ENCODE results near the gene PNPLA2. TPM values are rescaled to one million over a fixed set of nuclear protein-coding genes. Genes with fewer than 3 reads are reported as not detected.

The PNPLA2 gene
- total RNA-seq, 3 donors from 2014 or later (not counting 1 experiment from before 2014, with no cell fraction given): 184 to 218 (median 201) TPM

- TF ChIP-seq, protein P1, sequence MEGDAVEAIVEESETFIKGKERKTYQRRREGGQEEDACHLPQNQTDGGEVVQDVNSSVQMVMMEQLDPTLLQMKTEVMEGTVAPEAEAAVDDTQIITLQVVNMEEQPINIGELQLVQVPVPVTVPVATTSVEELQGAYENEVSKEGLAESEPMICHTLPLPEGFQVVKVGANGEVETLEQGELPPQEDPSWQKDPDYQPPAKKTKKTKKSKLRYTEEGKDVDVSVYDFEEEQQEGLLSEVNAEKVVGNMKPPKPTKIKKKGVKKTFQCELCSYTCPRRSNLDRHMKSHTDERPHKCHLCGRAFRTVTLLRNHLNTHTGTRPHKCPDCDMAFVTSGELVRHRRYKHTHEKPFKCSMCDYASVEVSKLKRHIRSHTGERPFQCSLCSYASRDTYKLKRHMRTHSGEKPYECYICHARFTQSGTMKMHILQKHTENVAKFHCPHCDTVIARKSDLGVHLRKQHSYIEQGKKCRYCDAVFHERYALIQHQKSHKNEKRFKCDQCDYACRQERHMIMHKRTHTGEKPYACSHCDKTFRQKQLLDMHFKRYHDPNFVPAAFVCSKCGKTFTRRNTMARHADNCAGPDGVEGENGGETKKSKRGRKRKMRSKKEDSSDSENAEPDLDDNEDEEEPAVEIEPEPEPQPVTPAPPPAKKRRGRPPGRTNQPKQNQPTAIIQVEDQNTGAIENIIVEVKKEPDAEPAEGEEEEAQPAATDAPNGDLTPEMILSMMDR (IDR thresholded peaks at IDR 0.05): no peak
- intact Hi-C loops (cut with micrococcal nuclease): loop anchor here (10.0 kb wide), 1 partner anchor 69 kb away; the partner anchor contains the start of gene CHID1
- Mint-ChIP-seq H3K27ac (no peak overlapping the region), H3K4me1 (peaks cover 0 to 34% of the 10 kb centered on the region in 2 donors), H3K27me3 (ENCODE audit: low read depth in 2 of 2) (no peaks in the 10 kb centered on the region), H3K36me3 (no peaks in the 10 kb centered on the region), H3K9me3 (no peaks in the 10 kb centered on the region), H3K4me3 (no peak overlapping the region)
- DNase-seq (no peak), ATAC-seq (no peak)
- Histone ChIP-seq H3K4me1 (ENCODE audit: control insufficient read depth, insufficient read depth, low read length) (peaks cover 52% of the 10 kb centered on the region), H3K36me3 (ENCODE audit: control insufficient read depth, insufficient read depth, low read length) (no peaks in the 10 kb centered on the region), H3K4me3 (ENCODE audit: low read length) (no peak overlapping the region), H3K9me3 (ENCODE audit: control insufficient read depth, insufficient read depth, low read length) (no peaks in the 10 kb centered on the region), H3K27me3 (ENCODE audit: control insufficient read depth, insufficient read depth, low read length) (peaks cover 6% of the 10 kb centered on the region), H3K27ac (ENCODE audit: low read length) (no peak overlapping the region)
- 61% methylated on average over 8 of the region's 8 CpGs for WGBS (ENCODE audit: insufficient coverage)
Observed at GRCh38 chr11:845872-846495, 27.3 kb downstream of the PNPLA2 start.

DNA sequence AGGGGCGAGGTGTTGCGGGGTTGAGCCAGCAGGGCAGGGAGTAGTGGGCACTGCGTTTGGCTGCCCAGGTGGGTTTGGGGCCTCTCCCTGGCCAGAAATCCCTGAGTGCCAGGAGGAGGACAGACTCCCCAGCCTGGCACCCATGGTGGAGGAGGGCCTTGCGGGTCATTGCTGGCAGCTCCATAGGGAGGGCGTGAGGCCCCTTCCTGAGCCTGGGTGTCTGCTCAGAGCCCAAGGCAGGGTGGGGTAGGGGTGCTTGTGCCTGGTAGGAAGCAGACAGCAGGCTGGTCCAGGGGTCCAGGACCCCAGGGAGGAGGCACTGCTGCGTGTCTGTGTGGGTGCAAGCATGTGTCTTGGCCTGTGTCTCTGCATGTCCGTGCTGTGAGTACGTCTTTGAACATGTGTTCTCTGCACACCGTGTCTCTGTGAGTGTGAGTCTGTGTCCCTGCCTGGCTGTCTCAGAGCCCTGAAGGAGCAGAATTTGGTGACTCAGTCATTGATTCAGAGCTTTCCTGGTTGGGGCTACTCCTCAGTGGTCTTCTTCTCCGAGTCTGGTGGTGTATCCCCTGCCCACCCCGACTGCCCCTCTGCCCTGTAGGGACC is 27.9 kb downstream of the PNPLA2 start:
- WGBS (ENCODE audit: insufficient coverage): 84% methylated on average over 11 of the region's 11 CpGs
- peaks cover 45% of the 10 kb centered on the region for H3K4me1 ChIP-seq (ENCODE audit: control insufficient read depth, insufficient read depth, low read length)
- ATAC-seq: no peak
- DNase-seq: no peak
- TF ChIP-seq, protein P1 (IDR thresholded peaks at IDR 0.05): no peak
- peaks cover 6% of the 10 kb centered on the region for H3K27me3 ChIP-seq (ENCODE audit: control insufficient read depth, insufficient read depth, low read length)
- Mint-ChIP-seq H3K27ac (no peak overlapping the region), H3K36me3 (no peaks in the 10 kb centered on the region), H3K4me3 (no peak overlapping the region), H3K9me3 (no peaks in the 10 kb centered on the region), H3K4me1 (peaks cover 0 to 29% of the 10 kb centered on the region in 2 donors), H3K27me3 (ENCODE audit: low read depth in 2 of 2) (no peaks in the 10 kb centered on the region)
- intact Hi-C loops (cut with micrococcal nuclease): loop anchor here (10.0 kb wide), 1 partner anchor 68 kb away; the partner anchor contains the start of gene CHID1
- H3K4me3 ChIP-seq (ENCODE audit: low read length): no peak overlapping the region
- H3K27ac ChIP-seq (ENCODE audit: low read length): no peak overlapping the region
- H3K36me3 ChIP-seq (ENCODE audit: control insufficient read depth, insufficient read depth, low read length): no peaks in the 10 kb centered on the region
- H3K9me3 ChIP-seq (ENCODE audit: control insufficient read depth, insufficient read depth, low read length): no peaks in the 10 kb centered on the region

DNA sequence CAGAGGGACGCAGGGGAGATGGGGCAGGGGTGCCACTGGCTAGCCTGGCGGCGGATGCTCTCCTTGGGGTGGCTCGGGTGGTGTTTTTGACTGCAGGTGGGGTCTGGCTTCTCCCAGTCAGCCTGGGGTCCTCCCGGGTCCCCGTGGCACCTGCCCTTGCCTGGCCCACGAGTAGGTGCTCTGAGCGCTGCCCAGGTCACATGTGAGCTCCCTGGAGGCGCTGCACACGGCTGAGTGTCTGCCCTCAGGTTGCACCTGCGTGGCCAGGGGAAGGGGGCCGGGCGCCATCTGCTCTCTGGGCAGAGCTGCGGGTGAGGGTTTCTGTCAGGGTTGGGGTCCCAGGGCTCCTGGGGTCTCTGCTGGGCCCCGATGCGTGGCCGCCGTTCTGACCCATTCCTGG is 29.2 kb downstream of the PNPLA2 start:
- WGBS (ENCODE audit: insufficient coverage): 66% methylated on average over 17 of the region's 18 CpGs
- intact Hi-C loops (cut with micrococcal nuclease): loop anchor here (1.0 to 10.0 kb wide), 2 partner anchors 67 to 203 kb away; partner anchors contain the start of gene CHID1
- H3K4me1 Mint-ChIP-seq: peaks cover 0 to 29% of the 10 kb centered on the region in 2 donors
- no peaks in the 10 kb centered on the region for H3K36me3 ChIP-seq (ENCODE audit: control insufficient read depth, insufficient read depth, low read length)
- H3K4me1 ChIP-seq (ENCODE audit: control insufficient read depth, insufficient read depth, low read length): peaks cover 41% of the 10 kb centered on the region
- H3K4me3 Mint-ChIP-seq: no peak overlapping the region
- H3K9me3 Mint-ChIP-seq: no peaks in the 10 kb centered on the region
- no peaks in the 10 kb centered on the region for H3K9me3 ChIP-seq (ENCODE audit: control insufficient read depth, insufficient read depth, low read length)
- no peak overlapping the region for H3K27ac Mint-ChIP-seq
- H3K36me3 Mint-ChIP-seq: no peaks in the 10 kb centered on the region
- H3K27me3 Mint-ChIP-seq (ENCODE audit: low read depth in 2 of 2): no peaks in the 10 kb centered on the region
- no peak overlapping the region for H3K27ac ChIP-seq (ENCODE audit: low read length)
- DNase-seq: no peak
- ATAC-seq: no peak
- H3K4me3 ChIP-seq (ENCODE audit: low read length): no peak overlapping the region
- H3K27me3 ChIP-seq (ENCODE audit: control insufficient read depth, insufficient read depth, low read length): peaks cover 6% of the 10 kb centered on the region
- TF ChIP-seq, protein P1 (IDR thresholded peaks at IDR 0.05): no peak
